Mucosa of descending colon (tissue), 3 donors: ENCODE measurements around the gene CD81. TPM values are rescaled to one million over a fixed set of nuclear protein-coding genes. Genes with fewer than 3 reads are reported as not detected.
A peak's percentile ranks its signal among the peaks of the same experiment; 100 is the strongest.

Source experiments
- ATAC-seq: fragments of 200-7000 bp; cut with Tn5 transposase; one replicate; pipeline ENCODE4 v1.9.1; 2020; ENCODE audit warnings: mild to moderate bottlenecking, moderate library complexity
- DNase-seq, 3 donors: peaks; one replicate each; pipeline ENCODE4 v3.0.0-alpha.2; 2020
- H3K36me3 ChIP-seq: fragments of 200-600 bp; one replicate; pipeline ENCODE4 v1.8.0; 2021; ENCODE audit warnings: low read depth, mild to moderate bottlenecking
- H3K4me1 ChIP-seq: fragments of 200-600 bp; one replicate; pipeline ENCODE4 v1.8.0; 2021; ENCODE audit warnings: low read depth, mild to moderate bottlenecking
- H3K4me3 ChIP-seq: fragments of 200-600 bp; one replicate; pipeline ENCODE4 v1.8.0; 2021; ENCODE audit warnings: mild to moderate bottlenecking
- H3K9me3 ChIP-seq: fragments of 200-600 bp; one replicate; pipeline ENCODE4 v1.8.0; 2021; ENCODE audit warnings: mild to moderate bottlenecking
- CTCF ChIP-seq: fragments of 200-600 bp; IDR thresholded peaks from one replicate; pipeline ENCODE4 v1.8.0; 2022; ENCODE audit warnings: antibody characterized with exemption, mild to moderate bottlenecking
- intact Hi-C, 2 donors: fragments of 100-400 bp; cut with DNase I in 1 of 2; cut with micrococcal nuclease in 1 of 2; formaldehyde crosslinking; loops; one replicate each; pipeline versions ENCODE4 v1.11.0 to v1.11.1; 2022; cut with DNase I, micrococcal nuclease
- total RNA-seq, 3 donors: library from RNA; stranded (reverse); fragmentation: NEBNext Ultra II Directional in 2 of 3; extraction: Animal tissue kit (Norgen Biotek cat#: 25700) in 2 of 3; gene quantifications; one replicate each; pipeline versions ENCODE4 v1.2.1 to v1.2.4, GENCODE V29; 2021 to 2023
- donor health status: DM: no; HTN: no; CAD: no; lungs with moderate emphysema.
- donor health status: DM: no; HTN: no; CAD: no.
- donor health status: DM: no; HTN: yes; CAD: no.

CD81 gene
- total RNA-seq, 3 donors from 2014 or later = 98.7 to 551 (median 186) TPM

DNA sequence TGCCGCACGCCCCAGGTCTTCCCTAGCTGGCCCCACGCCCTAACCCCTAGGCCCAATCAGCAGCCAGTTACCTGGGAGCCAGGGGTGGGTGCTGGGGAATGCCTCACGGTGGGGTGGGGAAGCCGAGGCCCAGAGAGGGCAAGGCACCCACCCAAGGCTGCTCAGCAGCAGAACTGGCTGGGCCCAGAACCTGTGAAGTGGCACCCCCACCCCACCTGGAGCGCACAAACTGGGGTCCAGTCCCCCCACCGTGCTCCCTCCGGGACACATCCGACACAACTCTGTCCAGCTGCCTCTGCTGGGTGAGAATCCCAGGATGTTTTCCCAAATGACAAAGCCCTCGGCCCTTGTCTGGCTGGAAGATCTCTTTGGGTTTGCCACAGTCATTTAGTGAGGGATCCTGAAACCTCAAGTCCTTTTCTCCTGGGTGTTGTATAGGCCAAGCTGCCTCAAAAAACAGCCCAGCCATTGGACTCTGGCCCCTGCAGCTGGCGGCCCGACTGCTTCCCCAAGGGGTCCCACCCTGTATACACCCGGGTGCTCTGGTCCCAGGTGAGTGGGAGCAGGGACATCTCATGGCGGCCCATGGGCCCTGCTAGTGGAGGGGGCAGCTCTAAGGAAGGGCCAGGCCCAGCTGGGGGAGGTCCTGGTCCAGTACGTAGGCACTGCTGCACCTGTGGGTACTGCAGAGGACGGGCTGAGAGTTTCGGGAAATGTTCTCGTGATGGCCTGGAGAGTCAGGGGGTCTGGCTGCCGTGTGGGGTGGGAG is 44.3 kb downstream of the CD81 start:
- intact Hi-C loops = loop anchor here (2.0 to 10.0 kb wide), 5 partner anchors 117 to 473 kb away; partner anchors contain the start of genes C11orf21 (in 1 of the 2) and TSPAN32 (in 1 of the 2)
- Histone ChIP-seq H3K4me3 (no peak overlapping the region), H3K4me1 (peaks cover 10% of the 10 kb centered on the region), H3K9me3 (no peaks in the 10 kb centered on the region), H3K36me3 (no peaks in the 10 kb centered on the region)
- no peak for TF ChIP-seq CTCF
- ATAC-seq (no peak), DNase-seq (peak in 1 of 3 donors; percentile 38)

DNA sequence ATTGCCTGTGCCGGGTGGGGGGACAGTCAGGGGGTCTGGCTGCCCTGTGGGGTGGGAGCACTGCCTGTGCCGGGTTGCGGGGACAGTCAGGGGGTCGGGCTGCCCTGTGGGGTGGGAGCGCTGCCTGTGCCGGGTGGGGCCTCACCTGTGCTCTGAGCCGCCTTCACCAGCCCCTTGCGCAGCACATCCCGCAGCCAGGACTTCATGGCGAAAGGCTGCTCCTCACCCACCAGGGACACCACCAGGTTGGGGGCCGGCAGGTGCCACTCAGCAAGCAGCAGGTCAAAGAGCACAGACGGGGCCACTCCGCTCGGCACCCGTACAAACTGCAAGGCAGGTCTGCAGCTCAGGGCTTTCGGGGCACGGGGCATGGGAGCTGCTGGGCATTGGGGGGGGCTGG is 44.9 kb downstream of the CD81 start:
- Histone ChIP-seq H3K9me3 (no peaks in the 10 kb centered on the region), H3K4me1 (peaks cover 12% of the 10 kb centered on the region), H3K36me3 (no peaks in the 10 kb centered on the region), H3K4me3 (no peak overlapping the region)
- peak in 1 of 3 donors; percentile 45 for DNase-seq
- no peak for TF ChIP-seq CTCF
- intact Hi-C loops = loop anchor here (2.0 to 10.0 kb wide), 5 partner anchors 117 to 473 kb away; partner anchors contain the start of genes C11orf21 (in 1 of the 2) and TSPAN32 (in 1 of the 2)
- ATAC-seq = no peak

DNA sequence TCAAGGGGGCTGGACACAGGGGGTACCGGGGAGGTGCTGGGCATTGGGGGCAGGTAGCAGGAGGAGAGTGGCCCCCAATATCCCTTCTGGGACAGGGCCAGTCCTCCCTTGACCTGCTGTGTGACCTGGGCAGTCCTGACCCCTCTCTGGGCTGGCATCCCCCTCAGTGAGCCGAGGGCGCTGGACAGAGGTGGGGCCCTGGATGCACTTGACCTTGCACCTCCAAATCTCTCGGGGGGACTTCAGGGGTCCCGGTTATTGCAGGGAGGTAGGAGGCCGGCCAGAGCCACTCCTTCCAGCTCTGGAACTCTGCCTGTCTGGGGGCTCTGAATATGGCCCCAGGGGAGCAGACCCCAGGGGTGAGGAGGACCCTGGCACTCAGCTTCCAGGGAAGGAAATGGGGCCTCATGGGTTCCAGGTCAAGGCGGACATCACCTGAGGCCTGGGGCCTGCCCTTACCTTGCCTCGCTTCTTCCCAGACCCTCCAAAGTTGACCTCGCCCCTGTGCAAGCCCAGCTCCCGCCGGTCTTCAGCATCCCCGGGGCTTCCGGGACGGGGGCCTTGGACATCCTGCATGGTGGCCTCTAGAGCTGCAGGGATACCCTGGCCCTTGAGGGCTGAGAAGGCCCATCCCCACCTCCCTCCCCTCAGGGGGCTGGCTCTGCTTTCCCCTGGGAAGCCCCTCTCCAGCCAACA is 45.5 kb downstream of the CD81 start:
- no peaks in the 10 kb centered on the region for H3K36me3 ChIP-seq
- DNase-seq = peak in 1 of 3 donors; percentile 37
- intact Hi-C loops = loop anchor here (5.0 to 10.0 kb wide), 4 partner anchors 120 to 472 kb away; partner anchors contain the start of genes C11orf21 (in 1 of the 2) and TSPAN32 (in 1 of the 2)

DNA sequence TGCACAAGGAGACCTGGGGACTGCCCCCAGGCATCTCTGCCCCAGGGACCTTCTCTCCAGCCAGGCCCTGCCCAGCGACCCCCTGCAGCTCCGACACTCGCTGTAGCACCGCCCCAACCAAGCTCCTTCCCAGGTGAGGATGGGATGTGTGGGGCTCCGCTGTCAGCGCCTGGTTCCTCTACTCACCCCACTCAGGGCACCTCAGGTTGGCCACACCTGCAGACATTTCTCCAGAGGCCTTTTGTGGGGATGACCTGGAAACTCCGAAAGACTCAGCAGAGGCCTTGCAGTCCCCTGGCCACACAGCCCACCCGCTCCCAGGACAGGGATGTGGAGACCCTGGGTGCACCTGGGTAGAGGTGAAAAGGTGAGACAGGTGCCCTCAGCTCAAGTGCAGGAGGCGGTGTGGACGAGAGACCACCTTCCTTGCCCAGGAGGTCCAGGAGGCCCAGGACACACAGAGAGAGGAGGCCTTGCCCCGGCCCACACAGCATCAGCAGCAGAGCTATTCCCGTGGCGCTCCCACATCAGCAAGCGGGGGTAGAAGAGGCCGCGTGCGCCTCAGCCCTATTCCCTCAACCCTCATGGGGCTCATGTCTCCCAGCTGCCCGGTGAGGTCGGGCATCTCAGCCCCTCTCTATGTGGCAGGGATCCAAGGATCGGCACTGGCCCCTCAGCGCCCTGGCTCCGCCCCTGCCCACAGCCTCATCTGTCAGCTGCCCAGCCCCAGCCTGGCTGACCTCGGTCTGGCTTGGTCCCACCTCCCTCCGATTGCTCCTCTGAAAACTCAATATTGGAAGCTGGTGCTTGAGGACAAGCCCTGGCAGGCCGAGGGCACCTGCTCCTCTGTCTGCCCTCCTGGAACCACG is 46.3 kb downstream of the CD81 start:
- intact Hi-C loops = loop anchor here (5.0 to 10.0 kb wide), 4 partner anchors 121 to 471 kb away; partner anchors contain the start of genes C11orf21 (in 1 of the 2) and TSPAN32 (in 1 of the 2)
- Histone ChIP-seq H3K9me3 (no peaks in the 10 kb centered on the region), H3K4me3 (no peak overlapping the region), H3K4me1 (peaks cover 20% of the 10 kb centered on the region), H3K36me3 (no peaks in the 10 kb centered on the region)
- no peak for DNase-seq
- TF ChIP-seq CTCF = no peak
- ATAC-seq = no peak

More for the DNA sequence above, 45.5 kb downstream of the CD81 start:
- Histone ChIP-seq H3K4me1 (peaks cover 18% of the 10 kb centered on the region), H3K9me3 (no peaks in the 10 kb centered on the region), H3K4me3 (no peak overlapping the region)
- ATAC-seq = no peak
- TF ChIP-seq CTCF = no peak
